ENCODE measurements around the gene HHAT. TPM values are rescaled to one million over a fixed set of nuclear protein-coding genes. Genes with fewer than 3 reads are reported as not detected.

HHAT gene
- total and polyA plus RNA-seq, 2 experiments from 2014 or later, result 1.6 to 1.9 TPM

DNA sequence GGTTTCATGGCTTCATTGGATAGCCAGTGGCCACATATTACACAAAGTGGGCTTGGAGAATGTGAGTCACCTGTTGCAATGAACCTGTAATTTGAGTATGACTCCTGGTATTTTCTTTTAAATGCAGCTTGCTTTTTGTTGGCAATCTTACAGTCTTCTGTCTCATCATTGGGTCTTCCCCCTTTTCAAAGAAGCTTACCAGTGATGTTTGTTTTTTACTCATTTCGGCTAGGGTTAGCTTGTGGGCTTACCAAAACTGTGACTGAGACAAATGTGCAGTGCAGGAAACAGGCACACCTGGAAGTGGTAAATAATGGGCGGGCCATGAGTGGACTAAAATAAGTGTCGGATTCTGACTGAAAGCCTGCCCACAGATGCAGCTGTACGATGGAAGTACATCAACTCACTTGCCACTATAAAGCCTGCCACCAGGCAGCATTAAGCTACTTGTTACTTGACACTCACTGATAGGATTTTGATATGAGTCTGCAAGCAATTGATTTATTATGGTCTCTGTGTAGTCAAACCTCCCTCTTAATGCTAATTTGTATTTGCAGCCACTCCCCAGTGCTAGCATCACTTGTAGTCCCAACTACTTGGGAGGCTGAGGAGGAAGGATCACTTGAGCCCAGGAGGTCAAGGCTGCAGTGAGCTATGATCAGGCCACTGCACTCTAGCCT is 4.2 kb downstream of the HHAT start:
- Histone ChIP-seq H3K27me3 (replicated peaks; ENCODE audit: insufficient read depth) (no peaks in the 10 kb centered on the region), H4K20me1 (ENCODE audit: insufficient read depth) (no peaks in the 10 kb centered on the region), H3K27ac (no peak overlapping the region), H3K4me1 (ENCODE audit: insufficient read depth) (no peaks in the 10 kb centered on the region), H3K36me3 (ENCODE audit: low read depth) (no peaks in the 10 kb centered on the region), H3F3A (ENCODE audit: insufficient read depth) (no peaks in the 10 kb centered on the region; the same call in 1 of the 2 replicates), H3K4me3 (no peak overlapping the region), H2AFZ (no peak overlapping the region), H3K4me2 (ENCODE audit: unreplicated experiment) (no peak overlapping the region), H3K9me2 (ENCODE audit: insufficient read depth) (no peaks in the 10 kb centered on the region), H3K9me3 (ENCODE audit: low read depth) (no peaks in the 10 kb centered on the region), H3K9ac (no peak overlapping the region), H3K79me2 (ENCODE audit: insufficient read depth) (no peaks in the 10 kb centered on the region)
- 56 to 61% methylated on average over 4 of the region's 4 CpGs for WGBS, 2 experiments (ENCODE audit: low coverage in 1 of 2, low lambda C conversion rate in 2 of 2, missing lambda C conversion rate in 2 of 2)
- TF ChIP-seq EZH2 (IDR thresholded peaks at IDR 0.05; ENCODE audit: insufficient read depth, poor library complexity, severe bottlenecking), result no peak
- TF ChIP-seq EZH2phosphoT487 (IDR thresholded peaks at IDR 0.05; ENCODE audit: insufficient read depth, low read depth), result no peak
- DNase-seq, result no peak
- in situ Hi-C loops (cut with MboI), result no loop called here

DNA sequence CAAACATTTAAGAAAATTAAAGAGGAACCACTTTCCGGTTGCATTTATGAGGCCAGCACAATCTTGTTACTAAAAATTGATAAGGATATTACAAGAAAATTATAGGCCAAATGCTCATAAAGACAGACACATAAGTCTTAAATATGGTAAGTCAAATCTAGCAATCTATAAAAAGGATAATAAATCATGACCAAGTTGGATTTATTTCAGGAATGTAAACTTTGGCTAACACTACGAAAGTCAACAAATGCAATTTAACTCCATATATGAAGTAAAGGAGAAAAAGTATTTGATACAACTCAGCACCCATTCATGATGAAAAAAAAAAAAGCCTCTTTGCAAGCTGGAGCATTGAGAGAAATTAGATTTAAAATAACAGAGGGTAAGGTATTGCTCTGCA is 6.3 kb downstream of the HHAT start:
- H3K27ac ChIP-seq, result no peak overlapping the region
- no peaks in the 10 kb centered on the region for H4K20me1 ChIP-seq (ENCODE audit: insufficient read depth)
- in situ Hi-C loops (cut with MboI), result no loop called here
- no peak overlapping the region for H3K4me3 ChIP-seq
- H3K9me2 ChIP-seq (ENCODE audit: insufficient read depth), result no peaks in the 10 kb centered on the region
- no peak for DNase-seq
- no peak for TF ChIP-seq EZH2phosphoT487 (IDR thresholded peaks at IDR 0.05; ENCODE audit: insufficient read depth, low read depth)
- no peak for TF ChIP-seq EZH2 (IDR thresholded peaks at IDR 0.05; ENCODE audit: insufficient read depth, poor library complexity, severe bottlenecking)
- no peaks in the 10 kb centered on the region for H3F3A ChIP-seq (ENCODE audit: insufficient read depth)
- no peaks in the 10 kb centered on the region for H3K27me3 ChIP-seq (replicated peaks; ENCODE audit: insufficient read depth)
- H3K4me2 ChIP-seq (ENCODE audit: unreplicated experiment), result no peak overlapping the region
- WGBS, 2 experiments (ENCODE audit: low coverage in 1 of 2, low lambda C conversion rate in 2 of 2, missing lambda C conversion rate in 2 of 2), result 84 to 89% methylated on average over 2 of the region's 2 CpGs
- H3K79me2 ChIP-seq (ENCODE audit: insufficient read depth), result no peaks in the 10 kb centered on the region
- H3K4me1 ChIP-seq (ENCODE audit: insufficient read depth), result no peaks in the 10 kb centered on the region
- no peaks in the 10 kb centered on the region for H3K36me3 ChIP-seq (ENCODE audit: low read depth)
- H3K9me3 ChIP-seq (ENCODE audit: low read depth), result no peaks in the 10 kb centered on the region
- no peak overlapping the region for H3K9ac ChIP-seq
- no peak overlapping the region for H2AFZ ChIP-seq

DNA sequence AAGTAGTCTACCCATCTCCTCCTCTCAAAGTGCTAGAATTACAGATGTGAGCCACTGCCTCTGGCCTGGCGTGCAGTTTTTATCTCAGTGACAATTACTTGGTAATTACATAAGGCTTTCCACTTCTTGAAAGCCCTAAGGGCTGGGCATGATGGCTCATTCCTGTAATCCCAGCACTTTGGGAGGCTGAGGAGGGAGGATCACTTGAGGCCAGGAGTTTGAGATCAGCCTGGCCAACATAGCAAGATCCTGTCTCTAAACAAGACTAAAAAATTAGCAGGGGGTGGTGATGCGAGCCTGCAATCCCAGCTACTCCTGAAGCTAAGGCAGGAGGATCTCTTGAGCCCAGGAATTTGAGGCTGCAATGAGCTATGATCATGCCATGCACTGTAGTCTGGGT is 7.7 kb downstream of the HHAT start:
- no peak overlapping the region for H2AFZ ChIP-seq
- in situ Hi-C loops (cut with MboI), result no loop called here
- TF ChIP-seq EZH2phosphoT487 (IDR thresholded peaks at IDR 0.05; ENCODE audit: insufficient read depth, low read depth) (no peak), EZH2 (IDR thresholded peaks at IDR 0.05; ENCODE audit: insufficient read depth, poor library complexity, severe bottlenecking) (no peak)
- no peaks in the 10 kb centered on the region for H3K4me1 ChIP-seq (ENCODE audit: insufficient read depth)
- no peak for DNase-seq
- no peaks in the 10 kb centered on the region for H4K20me1 ChIP-seq (ENCODE audit: insufficient read depth)
- H3K36me3 ChIP-seq (ENCODE audit: low read depth), result no peaks in the 10 kb centered on the region
- no peak overlapping the region for H3K9ac ChIP-seq
- H3K27me3 ChIP-seq (replicated peaks; ENCODE audit: insufficient read depth), result 0 out of 2 replicates have a peak, but pooled peaks cover 1% of the 10 kb centered on the region
- H3K4me2 ChIP-seq (ENCODE audit: unreplicated experiment), result no peak overlapping the region
- H3K79me2 ChIP-seq (ENCODE audit: insufficient read depth), result no peaks in the 10 kb centered on the region
- H3K9me3 ChIP-seq (ENCODE audit: low read depth), result no peaks in the 10 kb centered on the region
- H3K9me2 ChIP-seq (ENCODE audit: insufficient read depth), result no peaks in the 10 kb centered on the region
- no peaks in the 10 kb centered on the region for H3F3A ChIP-seq (ENCODE audit: insufficient read depth)
- H3K4me3 ChIP-seq, result no peak overlapping the region
- H3K27ac ChIP-seq, result no peak overlapping the region
- 86 to 87% methylated on average over 2 of the region's 2 CpGs for WGBS, 2 experiments (ENCODE audit: low coverage in 1 of 2, low lambda C conversion rate in 2 of 2, missing lambda C conversion rate in 2 of 2)

DNA sequence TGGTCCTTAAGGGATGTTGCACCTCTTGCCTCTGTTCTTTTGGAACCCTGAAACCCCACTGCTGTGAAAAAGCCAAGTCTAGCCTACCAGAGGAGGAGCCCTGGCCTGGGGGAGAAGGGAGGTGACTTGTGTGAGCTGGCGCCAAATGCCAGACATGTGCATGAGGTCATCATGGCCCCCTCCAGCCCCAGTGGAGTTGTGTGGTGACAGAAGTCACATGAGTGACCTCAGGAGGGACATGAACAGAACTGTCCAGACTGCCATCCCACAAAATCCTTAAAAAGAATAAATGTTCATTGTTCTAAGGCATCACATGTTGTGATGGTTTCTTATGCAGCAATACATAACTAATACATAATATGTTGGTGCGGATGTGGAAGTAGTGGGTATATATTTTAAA is 10.8 kb downstream of the HHAT start:
- DNase-seq, result no peak
- Histone ChIP-seq H3K4me1 (ENCODE audit: insufficient read depth) (no peaks in the 10 kb centered on the region), H3K4me2 (ENCODE audit: unreplicated experiment) (no peak overlapping the region), H3F3A (ENCODE audit: insufficient read depth) (no peaks in the 10 kb centered on the region), H3K9me3 (ENCODE audit: low read depth) (no peaks in the 10 kb centered on the region), H3K9ac (no peak overlapping the region), H3K4me3 (no peak overlapping the region), H3K36me3 (ENCODE audit: low read depth) (no peaks in the 10 kb centered on the region), H3K27ac (no peak overlapping the region), H4K20me1 (ENCODE audit: insufficient read depth) (no peaks in the 10 kb centered on the region), H3K79me2 (ENCODE audit: insufficient read depth) (no peaks in the 10 kb centered on the region), H3K9me2 (ENCODE audit: insufficient read depth) (no peaks in the 10 kb centered on the region), H2AFZ (no peak overlapping the region), H3K27me3 (replicated peaks; ENCODE audit: insufficient read depth) (0 out of 2 replicates have a peak, but pooled peaks cover 3% of the 10 kb centered on the region)
- in situ Hi-C loops (cut with MboI), result no loop called here
- WGBS, 2 experiments (ENCODE audit: low coverage in 1 of 2, low lambda C conversion rate in 2 of 2, missing lambda C conversion rate in 2 of 2), result 83 to 89% methylated on average over 2 of the region's 2 CpGs
- TF ChIP-seq EZH2 (IDR thresholded peaks at IDR 0.05; ENCODE audit: insufficient read depth, poor library complexity, severe bottlenecking) (no peak), EZH2phosphoT487 (IDR thresholded peaks at IDR 0.05; ENCODE audit: insufficient read depth, low read depth) (no peak)

Data from GM23248 (cell line).